Retinal pigment epithelial cell (primary cell): Measurements from ENCODE around the gene EHMT1.

ENCODE experiments used
- DNase-seq: peaks from one replicate; pipeline ENCODE4 v3.0.0-alpha.2; 2010; ENCODE audit warnings: low read depth
- H3K4me3 ChIP-seq: 2 replicates; pipeline ENCODE4 v1.5.1; 2011; ENCODE audit warnings: mild to moderate bottlenecking, low read length, control low read depth, moderate library complexity
- TF ChIP-seq, protein P1 (sequence below): conservative IDR thresholded peaks from 2 replicates; pipeline ENCODE4 v1.5.1; 2011; ENCODE audit warnings: low read depth, low read length, control low read depth, inconsistent platforms

Gene EHMT1

GRCh38 chr9:137696136-137696925, 77.5 kb downstream of the EHMT1 start:
- no peak for DNase-seq
- no peak overlapping the region for H3K4me3 ChIP-seq
- TF ChIP-seq, protein P1, sequence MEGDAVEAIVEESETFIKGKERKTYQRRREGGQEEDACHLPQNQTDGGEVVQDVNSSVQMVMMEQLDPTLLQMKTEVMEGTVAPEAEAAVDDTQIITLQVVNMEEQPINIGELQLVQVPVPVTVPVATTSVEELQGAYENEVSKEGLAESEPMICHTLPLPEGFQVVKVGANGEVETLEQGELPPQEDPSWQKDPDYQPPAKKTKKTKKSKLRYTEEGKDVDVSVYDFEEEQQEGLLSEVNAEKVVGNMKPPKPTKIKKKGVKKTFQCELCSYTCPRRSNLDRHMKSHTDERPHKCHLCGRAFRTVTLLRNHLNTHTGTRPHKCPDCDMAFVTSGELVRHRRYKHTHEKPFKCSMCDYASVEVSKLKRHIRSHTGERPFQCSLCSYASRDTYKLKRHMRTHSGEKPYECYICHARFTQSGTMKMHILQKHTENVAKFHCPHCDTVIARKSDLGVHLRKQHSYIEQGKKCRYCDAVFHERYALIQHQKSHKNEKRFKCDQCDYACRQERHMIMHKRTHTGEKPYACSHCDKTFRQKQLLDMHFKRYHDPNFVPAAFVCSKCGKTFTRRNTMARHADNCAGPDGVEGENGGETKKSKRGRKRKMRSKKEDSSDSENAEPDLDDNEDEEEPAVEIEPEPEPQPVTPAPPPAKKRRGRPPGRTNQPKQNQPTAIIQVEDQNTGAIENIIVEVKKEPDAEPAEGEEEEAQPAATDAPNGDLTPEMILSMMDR, result no peak

DNA sequence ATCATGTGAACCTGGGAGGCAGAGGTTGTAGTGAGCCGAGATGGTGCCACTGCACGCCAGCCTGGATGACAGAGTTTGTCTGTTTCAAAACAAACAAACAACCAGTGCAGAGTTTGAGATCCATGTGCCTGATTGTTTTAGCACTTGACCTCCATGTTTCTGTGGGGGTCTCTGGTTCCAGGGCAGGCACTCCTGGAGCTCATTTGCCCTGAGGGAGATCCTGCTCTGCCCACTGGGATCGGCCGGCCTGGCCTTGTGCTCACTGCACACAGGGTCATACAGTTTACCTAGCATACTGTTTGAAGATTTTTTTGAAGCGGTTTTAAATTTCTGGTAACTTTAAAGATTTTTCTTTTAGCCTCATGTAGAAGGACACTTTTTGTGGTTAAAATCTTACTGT, 78.4 kb downstream of the EHMT1 start:
- DNase-seq, result no peak
- H3K4me3 ChIP-seq, result no peak overlapping the region
- TF ChIP-seq, protein P1, result no peak

DNA sequence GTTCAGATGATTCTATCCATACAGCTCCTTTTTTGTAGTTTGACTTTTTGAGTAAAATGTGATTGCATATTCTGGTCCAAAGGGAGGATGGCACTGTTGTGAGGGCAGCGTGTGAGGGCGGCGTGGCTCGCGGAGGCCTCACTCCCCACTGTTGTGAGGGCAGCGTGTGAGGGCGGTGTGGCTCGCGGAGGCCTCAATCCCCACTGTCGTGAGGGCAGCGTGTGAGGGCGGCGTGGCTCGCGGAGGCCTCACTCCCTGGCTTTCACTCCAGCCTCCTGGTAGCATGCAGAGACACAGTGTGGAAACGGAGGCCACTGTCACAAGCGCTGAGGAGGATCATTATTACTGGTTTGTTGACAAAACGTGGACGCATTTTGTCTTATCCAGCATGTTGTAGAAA, 79.0 kb downstream of the EHMT1 start:
- no peak overlapping the region for H3K4me3 ChIP-seq
- TF ChIP-seq, protein P1, result no peak
- no peak for DNase-seq

GRCh38 chr9:137700911-137701310, 82.1 kb downstream of the EHMT1 start:
- TF ChIP-seq, protein P1, result no peak
- DNase-seq, result no peak
- no peak overlapping the region for H3K4me3 ChIP-seq

DNA sequence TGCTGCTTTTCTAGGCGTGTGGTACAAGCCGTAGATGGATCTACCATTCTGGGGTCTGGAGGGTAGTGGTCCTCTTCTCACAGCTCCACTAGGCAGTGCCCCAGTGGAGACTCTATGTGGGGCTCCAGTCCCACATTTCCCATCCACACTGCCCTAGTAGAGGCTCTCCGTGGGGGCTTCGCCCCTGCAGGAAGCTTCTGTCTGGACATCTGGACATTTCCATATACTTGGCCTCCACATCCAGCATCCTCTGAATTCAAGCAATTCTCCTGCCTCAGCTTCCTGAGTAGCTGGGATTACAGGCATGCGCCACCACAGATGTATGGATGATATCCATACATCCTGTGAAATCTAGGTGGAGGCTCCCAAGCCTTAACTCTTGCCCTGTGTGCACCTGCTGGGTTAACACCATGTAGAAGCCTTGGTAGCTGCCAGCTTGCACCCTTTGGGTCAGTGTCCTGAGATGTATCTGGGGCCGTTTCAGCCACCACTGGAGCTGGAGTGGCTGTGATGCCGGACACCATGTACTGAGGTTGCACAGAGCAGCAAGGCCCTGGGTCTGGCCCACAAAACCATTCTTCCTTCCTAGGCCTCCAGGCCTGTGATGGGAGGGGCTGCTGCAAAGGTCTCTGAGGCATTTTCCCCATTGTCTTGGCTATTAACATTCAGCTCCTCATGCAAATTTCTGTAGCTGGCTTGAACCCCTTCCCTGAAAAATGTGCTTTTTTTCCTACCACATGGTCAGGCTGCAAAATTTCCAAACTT, 84.0 kb downstream of the EHMT1 start:
- TF ChIP-seq, protein P1, result no peak
- DNase-seq, result no peak
- no peak overlapping the region for H3K4me3 ChIP-seq

GRCh38 chr9:137703842-137704508, 85.2 kb downstream of the EHMT1 start:
- H3K4me3 ChIP-seq, result no peak overlapping the region
- TF ChIP-seq, protein P1, result no peak
- no peak for DNase-seq
